Measurements from ENCODE around the gene LRRC23.

Gene LRRC23

DNA sequence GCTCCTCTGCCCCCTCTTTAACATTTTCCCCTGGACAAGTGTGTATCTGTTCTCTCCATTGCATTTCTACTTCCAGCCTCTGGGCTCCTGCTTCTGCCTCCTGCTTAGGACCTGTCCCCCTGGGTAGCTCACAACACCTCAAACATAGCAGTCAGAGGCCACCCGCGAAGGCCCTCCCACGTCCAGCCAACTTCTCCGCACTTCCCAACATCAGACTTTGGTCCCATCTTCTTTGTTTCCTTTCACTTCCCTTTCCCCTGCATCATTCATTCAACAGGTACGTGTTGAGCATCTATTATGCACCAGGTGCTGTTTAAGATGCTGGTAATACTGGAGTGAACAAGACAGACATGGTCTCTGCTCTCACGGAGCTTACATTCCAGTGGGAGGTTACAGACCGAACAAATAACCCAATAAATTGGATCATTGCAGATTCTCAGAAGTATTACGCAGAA lies 42.3 kb downstream of the LRRC23 start:
- DNase-seq: no peak

GRCh38 chr12:6947615-6948014 lies 43.0 kb downstream of the LRRC23 start:
- no peak for DNase-seq

- no peak for DNase-seq
These were observed 44.4 kb downstream of the LRRC23 start for GRCh38 chr12:6948873-6949594.

DNA sequence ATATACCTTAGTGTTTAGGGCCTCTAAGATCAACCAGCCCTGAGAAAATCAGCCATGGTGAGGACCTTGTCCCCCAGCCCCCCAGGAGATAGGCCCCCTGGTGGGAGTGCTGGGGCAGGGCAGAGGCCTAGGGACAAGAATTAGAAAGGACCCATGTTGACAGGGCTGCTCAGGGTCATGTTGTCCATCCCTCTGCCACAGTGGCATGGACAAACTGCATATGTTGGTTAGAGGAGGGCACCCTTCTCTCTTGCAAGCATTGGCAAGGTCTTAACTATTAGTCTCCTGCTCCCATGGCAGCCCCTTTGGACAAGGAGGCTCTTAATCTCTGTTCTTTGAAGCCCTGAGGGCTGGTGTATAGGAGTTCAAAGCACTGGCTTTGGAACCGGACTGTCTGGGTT lies 45.8 kb downstream of the LRRC23 start:
- peak; percentile 43 for DNase-seq

DNA sequence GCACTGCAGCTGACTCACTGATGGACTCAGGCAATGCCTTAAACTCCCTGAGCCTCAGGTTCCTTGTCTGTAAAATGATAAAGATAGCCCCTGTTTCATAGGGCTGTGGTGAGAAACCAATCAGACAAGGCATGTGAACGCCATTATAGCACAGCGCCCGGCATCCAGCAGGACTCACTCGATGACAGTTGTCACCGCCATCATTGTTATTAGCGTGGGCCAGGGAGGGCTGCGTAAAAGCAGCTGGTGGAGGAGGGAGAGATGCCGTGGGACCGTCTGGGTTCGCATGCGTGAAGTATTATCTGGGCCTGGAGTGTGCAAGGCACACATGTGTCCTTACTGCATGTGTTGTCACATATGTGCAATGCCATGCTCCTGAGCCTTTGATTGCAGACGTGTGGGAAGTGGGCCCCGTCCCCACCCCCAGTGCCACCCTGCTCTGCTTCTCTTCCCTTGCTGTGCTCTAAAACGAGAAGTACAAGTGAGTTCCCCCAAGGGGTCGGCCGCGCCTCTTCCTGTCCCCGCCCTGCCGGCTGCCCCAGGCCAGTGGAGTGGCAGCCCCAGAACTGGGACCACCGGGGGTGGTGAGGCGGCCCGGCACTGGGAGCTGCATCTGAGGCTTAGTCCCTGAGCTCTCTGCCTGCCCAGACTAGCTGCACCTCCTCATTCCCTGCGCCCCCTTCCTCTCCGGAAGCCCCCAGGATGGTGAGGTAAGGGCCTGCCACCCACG lies 46.4 kb downstream of the LRRC23 start, which contains the start of gene PTPN6:
Gene PTPN6 (plus strand): TSS at position 546 of the 730 bp plus-strand sequence. CDS start 157 bp downstream, at position 703.
- DNase-seq: peak; percentile 51

DNA sequence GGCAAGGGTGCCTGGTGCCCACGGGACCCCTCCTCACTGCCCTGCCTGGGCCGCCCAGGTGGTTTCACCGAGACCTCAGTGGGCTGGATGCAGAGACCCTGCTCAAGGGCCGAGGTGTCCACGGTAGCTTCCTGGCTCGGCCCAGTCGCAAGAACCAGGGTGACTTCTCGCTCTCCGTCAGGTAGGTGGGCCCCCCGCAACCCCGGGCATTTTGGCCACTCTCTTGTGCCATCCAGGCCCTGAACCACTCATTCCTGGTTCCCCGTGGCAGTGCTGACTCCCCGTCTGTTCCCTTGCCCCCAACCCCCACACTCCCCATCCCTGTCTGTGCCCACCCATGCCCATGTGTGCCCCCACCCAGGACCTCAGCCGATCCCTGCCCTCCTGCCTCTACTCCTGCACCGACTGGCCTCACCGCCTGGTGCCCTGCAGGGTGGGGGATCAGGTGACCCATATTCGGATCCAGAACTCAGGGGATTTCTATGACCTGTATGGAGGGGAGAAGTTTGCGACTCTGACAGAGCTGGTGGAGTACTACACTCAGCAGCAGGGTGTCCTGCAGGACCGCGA lies 47.0 kb downstream of the LRRC23 start:
- no peak for DNase-seq

GRCh38 chr12:6952121-6952862 lies 47.7 kb downstream of the LRRC23 start:
- peak; percentile 34 for DNase-seq

- no peak for DNase-seq
These were observed 48.3 kb downstream of the LRRC23 start for GRCh38 chr12:6952863-6953441.

DNA sequence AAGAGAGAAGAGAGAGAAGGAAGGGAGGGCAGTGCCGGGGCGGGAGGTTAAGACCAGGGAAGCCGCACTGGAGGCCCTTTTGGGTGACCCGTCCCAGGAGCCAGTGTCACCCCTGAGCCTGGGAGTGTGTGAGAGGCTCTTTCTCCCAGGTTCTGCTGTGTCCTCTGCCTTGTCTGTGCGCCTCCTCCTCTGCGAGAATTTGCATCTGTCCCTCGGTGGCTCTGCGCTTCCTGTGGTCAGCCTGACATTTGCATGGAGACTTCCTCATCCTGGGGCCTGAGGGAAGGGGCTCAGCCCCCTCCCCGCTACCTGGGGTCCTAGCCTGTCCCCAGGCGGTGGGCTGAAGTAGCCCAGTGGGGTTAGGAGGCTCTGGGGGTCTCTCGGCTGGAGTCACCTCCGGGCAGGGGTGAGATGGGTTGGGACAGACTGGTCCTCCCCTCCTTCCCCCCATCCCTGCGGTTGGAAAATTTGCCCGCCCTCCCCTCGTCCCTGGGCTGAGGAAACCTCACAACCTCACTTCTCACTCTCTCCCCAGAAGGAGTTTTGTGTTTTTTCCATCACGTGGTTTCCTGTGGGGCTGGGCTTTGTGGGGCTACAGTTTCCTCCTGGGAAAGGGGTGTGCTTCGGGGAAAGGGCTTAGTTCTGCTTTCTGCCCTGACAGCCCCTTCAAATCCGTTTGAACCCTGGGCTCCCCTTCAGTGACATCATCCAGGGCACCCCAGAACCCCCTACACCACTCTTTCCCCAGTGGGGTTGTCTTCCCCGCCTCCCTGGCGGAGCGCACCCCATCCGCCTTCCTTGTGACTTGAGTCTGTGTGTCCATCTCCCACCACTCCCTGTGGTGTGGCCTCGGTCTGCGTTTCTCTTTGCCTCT lies 49.1 kb downstream of the LRRC23 start:
- peak; percentile 60 for DNase-seq

- no peak for DNase-seq
These were observed 49.9 kb downstream of the LRRC23 start for GRCh38 chr12:6954316-6955107.

- DNase-seq: no peak
These were observed 50.7 kb downstream of the LRRC23 start for GRCh38 chr12:6955108-6956020.

DNA sequence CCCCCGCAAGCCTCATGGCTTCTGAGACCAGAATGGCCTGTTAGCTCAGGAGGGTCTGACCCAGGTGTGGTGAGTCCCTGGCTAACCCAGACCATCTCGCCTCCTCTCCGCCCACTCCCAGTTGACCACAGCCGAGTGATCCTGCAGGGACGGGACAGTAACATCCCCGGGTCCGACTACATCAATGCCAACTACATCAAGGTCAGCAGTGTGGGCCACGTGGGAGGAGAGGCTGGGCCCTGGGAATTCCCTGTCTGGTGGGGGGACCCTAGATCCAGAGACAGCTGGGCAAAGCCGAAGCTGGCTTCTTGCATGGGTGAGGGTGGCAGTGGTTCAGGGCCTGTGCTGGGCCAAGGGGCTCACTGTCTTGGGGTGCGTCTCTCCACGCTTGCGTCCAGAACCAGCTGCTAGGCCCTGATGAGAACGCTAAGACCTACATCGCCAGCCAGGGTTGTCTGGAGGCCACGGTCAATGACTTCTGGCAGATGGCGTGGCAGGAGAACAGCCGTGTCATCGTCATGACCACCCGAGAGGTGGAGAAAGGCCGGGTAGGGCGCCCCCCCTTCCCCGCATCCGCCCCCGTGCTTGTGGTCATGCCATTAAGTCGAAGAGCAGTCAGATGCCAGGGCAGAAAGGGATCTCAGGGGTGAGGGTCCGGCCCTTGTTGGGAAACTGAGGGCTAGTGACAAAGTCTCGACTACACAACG lies 51.6 kb downstream of the LRRC23 start:
- no peak for DNase-seq

- no peak for DNase-seq
These were observed 52.6 kb downstream of the LRRC23 start for GRCh38 chr12:6957151-6957701.

DNA sequence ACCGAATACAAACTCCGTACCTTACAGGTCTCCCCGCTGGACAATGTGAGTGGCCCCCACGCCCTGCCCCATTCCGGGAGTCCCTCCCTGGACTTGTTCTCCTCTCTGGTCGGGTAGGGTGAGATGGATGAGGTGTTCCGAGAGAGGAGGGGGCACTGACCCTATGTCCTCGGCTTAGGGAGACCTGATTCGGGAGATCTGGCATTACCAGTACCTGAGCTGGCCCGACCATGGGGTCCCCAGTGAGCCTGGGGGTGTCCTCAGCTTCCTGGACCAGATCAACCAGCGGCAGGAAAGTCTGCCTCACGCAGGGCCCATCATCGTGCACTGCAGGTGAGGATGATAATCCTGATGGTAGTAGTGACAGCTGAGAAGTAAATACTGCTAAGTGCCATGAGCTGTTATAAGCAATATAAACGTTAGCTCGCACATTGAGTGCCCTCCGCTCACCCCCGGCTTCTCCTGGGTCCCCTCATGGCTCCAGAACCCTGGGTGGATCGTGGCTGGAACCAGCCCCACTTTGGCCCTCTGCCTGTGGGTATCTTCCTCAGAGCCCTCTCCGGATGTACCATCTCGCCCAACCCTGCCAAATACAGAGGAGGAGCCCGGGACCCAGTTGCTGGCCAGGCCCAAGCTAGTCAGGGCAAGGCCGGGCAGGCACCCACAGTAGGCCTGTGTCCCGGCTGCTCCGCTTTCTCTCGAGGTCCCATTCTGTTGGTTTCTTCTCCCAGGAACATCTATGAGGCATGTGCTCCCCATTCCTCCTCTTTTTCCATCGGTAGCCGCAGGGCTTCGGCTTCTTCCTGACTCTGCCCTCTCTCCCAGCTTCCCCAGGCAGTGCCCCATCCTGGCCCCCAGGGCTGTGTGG lies 53.4 kb downstream of the LRRC23 start:
- no peak for DNase-seq

- no peak for DNase-seq
These were observed 54.0 kb downstream of the LRRC23 start for GRCh38 chr12:6958609-6959057.

GRCh38 chr12:6959058-6959804 lies 54.6 kb downstream of the LRRC23 start:
- DNase-seq: peak; percentile 65
